ENCODE measurements around the gene CDPF1.

DNA sequence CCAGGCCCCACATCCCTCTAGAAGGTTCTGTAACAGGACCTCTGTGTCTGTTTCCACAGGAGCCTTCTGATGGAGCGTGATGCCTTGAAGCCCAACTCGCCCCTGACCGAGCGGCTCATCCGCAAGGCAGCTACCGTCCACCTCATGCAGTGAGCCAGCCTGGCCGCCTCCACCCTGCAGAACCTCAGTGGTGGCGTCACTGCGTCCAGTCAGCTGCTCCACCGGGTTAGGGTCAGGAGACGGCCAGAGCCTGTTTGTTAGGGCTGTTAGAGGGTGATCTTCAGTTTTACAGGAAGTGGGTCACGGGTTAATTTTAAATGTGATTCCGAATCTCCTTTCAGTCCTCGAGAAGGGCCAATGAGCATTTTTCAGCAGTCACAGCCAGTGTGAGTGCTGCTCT, 42.6 kb upstream of the CDPF1 start:
- TF ChIP-seq, protein P1, sequence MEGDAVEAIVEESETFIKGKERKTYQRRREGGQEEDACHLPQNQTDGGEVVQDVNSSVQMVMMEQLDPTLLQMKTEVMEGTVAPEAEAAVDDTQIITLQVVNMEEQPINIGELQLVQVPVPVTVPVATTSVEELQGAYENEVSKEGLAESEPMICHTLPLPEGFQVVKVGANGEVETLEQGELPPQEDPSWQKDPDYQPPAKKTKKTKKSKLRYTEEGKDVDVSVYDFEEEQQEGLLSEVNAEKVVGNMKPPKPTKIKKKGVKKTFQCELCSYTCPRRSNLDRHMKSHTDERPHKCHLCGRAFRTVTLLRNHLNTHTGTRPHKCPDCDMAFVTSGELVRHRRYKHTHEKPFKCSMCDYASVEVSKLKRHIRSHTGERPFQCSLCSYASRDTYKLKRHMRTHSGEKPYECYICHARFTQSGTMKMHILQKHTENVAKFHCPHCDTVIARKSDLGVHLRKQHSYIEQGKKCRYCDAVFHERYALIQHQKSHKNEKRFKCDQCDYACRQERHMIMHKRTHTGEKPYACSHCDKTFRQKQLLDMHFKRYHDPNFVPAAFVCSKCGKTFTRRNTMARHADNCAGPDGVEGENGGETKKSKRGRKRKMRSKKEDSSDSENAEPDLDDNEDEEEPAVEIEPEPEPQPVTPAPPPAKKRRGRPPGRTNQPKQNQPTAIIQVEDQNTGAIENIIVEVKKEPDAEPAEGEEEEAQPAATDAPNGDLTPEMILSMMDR (IDR thresholded peaks at IDR 0.05): no peak
- TF ChIP-seq POLR2A (IDR thresholded peaks at IDR 0.05): no peak
- no peak for TF ChIP-seq POLR2AphosphoS5 (IDR thresholded peaks at IDR 0.05)

All from prostate gland (tissue), 2 donors.